GM19043 (cell line): ENCODE measurements around the gene AGPAT2.

Experiments used
- ATAC-seq: cut with Tn5 transposase; IDR thresholded peaks from one replicate; pipeline ENCODE4 v1.9.1; 2021; ENCODE audit warnings: low read depth; ENCODE audit not compliant: unreplicated experiment

The AGPAT2 gene

DNA sequence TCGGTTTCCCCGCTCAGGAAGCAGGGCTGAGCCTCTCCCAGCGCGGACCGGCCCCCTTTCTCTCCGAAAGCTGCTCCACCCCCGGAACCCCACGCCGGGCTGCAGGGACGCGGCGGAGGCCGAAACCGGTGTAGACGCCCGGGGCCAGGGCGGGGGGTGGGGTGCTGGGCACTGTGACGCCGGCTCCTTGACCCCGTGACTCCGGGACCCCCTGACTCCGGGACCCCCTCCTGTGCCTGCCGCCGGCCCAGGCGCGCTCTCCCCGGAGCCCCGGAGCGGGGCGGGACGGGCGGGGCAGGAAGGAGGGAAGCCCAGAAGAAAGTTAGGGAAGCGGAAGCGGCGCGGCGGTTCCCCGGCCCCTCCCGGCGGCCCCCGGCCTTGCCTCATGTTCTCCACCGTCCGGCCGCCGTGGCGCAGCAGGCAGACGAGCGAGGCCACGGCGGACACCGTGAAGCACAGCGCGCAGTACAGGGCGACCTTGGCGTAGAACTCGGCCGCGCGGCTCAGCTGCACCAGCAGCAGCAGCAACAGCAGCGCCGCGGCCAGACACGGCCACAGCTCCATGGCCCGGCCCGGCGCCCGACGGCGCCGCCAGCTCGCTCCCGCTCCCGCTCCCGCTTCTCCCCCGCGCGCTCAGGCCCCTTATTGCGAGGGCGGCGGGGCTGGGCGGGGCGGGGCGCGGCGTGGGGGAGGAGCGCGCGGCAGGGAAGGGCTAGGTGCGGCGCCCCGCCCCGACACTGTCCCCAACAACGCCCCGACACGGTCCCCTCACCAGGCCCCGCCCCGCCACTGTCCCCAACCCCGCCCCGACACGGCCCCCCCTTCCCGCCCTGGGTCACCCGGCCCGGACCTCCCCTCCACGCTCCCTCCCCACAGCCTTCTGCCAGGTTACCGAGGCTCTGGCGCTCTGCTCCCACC lies at the start of gene AGPAT2:
Gene AGPAT2, minus strand, starts transcription at position 664 of the 918 bp plus-strand sequence. Its CDS starts 100 bp downstream, at position 564.
- ATAC-seq, result peak; percentile 56

DNA sequence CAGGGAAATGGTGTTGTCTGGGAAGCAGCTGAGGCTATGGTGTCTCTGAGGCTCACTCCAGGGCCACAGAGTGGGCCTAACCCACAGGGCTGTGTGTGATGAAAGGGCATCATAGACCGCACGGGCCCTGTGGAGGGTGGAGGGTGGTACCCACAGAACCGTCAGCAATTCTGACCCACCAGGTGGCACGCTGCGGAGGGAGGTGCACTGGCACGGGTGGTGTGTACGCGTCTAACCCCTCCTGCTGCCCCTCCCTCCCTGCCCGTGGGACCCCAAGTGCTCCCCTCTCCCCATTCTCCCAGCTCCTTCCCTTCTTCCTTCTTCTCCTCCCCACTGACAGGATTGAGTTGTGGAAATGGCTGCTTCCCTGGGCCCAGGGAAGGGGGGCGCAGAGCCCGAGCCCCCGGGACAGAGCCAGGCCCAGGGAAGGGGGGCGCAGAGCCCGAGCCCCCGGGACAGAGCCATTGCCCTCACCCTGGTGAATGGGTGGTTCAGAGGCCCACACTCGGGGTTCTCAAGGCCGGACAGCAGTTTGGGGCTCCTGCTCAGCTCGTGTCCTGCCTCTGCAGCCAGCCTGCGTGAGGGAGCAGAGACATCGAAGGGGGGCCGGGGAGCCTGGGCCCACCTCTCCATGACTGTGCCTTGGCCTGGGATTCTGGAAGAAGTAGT lies 48.7 kb upstream of the AGPAT2 start:
- no peak for ATAC-seq

DNA sequence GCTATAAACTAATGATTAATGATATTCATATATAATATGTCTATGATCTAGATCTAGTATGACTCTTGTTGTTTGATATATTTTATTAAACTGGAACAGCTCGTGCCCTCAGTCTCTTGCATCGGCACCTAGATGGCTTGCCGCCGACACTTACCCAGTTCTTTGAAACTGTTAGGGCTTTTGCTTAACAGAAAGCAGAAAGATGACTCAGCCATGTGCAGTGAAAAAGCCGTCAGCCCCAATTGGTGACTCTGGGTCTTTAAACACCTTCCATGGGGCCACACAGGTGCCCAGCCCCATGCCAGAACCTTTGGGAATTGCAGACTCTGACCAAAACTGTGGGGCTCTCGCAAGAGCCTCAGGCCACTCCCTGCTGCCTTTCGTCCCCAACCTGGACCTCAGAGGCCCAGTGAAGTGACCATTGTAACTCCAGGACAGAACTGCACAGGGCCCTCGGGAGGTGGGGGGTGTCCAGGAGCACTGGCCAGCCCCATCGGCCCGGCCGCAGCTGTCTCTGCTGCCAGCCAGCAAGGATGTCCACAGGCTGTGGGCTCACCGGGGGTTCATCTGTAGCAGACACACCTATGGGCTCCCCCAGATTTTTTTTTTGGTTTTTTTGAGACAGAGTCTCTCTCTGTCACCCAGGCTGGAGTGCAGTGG lies 47.7 kb upstream of the AGPAT2 start:
- no peak for ATAC-seq

DNA sequence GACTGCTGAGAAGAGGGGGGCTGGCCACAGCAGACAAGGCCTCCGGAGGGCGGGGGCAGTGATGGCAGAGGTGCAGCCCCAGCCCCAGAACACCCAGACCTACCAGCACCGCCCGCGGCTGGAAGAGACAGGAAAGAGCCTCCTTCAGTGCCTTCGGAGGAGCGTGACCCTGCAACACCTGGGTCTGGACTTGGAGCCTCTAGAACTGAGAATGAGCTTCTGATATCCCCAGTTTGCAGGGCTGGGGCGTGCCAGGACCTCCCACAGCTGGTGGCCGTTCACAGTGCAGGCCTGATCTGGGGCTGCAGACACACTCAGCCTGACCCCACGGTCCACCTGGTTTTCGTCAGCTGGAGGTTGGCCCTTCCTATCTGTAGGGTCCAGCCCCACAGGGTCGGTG lies 46.4 kb upstream of the AGPAT2 start:
- no peak for ATAC-seq

DNA sequence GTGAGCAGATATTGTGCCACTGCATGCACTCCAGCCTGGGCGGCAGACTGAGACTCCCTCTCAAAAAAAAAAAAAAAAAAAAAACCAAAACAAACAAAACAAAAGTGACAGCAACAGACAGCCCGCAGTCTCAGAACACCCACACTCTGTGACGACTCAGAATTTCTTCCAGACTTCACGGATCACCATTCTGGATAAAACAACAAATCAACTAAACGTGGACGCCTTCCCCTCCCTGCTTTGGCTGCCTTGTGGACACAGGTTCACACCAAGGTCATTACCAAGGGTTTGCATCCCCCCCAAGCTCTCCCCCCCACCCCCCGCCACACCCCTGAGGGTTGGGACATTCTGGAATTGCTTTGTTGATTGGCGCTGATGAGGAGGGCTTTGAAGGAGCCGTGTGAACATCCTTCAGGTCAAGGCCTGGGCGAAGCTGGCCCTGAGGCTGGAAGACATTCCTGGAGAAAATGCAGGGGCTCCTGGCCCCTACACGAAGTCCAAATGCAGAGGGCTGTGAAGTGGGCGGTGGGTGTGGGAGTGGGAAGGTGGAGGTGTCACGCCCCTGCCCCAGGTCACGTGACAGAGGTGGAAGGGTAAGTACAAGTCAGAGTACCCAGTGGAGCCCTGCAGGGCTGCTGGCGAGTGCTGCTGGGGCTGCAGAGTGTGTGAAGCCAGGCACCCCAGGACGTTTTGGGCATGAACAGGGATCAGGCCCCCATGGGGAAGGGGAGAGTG lies 45.4 kb upstream of the AGPAT2 start:
- no peak for ATAC-seq

DNA sequence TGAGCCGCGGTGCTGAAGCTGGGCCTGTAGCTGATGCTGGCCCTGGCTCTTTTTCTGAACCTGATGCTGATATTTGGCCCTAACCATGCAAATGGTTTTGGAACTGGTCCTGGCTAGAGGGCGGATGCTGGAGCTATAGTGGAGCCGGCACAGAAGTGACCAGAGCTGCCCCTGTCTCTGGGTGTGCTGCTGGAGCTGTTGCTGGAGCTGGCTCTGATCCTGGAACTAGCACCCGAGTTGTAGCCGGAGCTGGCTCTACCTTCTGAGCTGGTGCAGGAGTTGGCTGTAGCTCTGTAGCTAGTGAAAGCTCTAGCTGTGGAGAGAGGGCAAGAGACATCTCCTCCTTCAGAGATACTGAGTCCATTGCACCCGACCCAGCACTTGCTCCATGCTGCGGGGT lies 42.7 kb upstream of the AGPAT2 start:
- no peak for ATAC-seq

DNA sequence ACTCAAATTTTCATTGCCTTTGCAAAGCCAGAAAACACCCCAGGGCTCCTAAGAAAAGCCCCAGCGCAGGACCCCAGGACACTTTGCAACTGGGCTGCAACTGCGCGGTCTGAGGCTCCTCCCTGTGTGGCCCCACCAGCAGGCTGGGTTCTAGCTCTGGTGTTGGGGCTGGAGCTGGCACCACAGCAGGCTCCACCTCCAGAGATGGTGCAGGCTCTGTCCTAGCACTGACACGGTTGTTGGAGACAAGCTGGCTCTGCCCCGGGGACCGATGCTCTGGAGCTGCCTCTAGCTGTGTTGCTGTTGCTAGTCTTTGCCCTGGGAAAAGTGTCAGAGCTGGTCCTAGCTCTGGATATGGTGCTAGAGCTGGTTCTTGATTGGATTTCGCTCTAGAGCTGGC lies 41.9 kb upstream of the AGPAT2 start:
- ATAC-seq, result no peak

DNA sequence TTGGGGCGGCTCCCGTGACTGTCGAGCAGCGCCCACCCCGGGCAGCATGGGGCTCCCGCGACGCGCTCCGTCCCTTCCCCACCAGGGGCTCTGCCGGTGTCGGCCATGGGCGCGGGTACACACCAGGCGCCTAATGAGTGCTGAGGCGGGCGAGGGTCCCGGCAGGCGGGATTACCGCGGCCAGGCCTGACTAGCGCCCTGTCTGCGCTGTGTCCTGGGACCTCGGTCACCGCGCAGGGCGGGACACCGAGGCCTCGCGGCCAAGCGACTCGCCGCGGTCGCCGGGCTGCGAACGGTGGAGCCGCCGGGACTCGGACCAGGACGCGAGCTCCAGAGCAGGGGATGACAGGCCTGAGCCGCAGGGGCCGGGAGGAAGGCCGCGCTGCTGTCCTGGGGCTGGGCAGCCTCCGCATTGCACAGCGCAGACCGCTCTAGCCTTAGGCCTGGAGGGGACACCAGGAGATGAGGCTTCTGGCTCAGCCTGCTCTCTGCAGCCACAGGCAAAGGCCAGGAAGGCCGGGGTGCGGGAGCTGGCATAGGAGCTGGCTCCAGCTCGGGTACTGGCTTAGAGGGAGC lies 41.4 kb upstream of the AGPAT2 start:
- ATAC-seq, result no peak

DNA sequence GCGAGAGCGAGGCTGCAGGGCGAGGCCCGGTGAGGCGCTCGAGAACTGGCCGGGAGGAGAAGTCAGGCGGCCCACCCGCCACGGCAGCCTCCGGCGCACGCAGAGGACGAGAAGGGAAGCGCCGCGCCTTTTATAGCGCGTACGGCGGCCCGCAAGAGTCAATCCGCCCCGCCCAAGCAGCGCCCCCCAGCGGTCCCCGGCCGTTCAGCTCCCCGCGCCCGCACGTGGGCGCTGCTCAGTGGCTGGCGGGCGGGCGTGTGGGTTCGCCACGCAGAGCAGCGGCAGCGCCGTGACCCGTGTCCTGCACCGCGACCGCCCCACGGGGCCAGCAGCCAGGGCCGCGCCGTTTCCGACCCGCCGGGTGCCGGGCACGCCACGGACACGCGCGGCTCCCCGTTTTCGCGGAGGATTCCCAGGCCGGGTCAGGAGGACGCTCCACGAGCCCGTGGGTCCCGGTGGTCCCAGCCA lies 40.9 kb upstream of the AGPAT2 start:
- no peak for ATAC-seq

DNA sequence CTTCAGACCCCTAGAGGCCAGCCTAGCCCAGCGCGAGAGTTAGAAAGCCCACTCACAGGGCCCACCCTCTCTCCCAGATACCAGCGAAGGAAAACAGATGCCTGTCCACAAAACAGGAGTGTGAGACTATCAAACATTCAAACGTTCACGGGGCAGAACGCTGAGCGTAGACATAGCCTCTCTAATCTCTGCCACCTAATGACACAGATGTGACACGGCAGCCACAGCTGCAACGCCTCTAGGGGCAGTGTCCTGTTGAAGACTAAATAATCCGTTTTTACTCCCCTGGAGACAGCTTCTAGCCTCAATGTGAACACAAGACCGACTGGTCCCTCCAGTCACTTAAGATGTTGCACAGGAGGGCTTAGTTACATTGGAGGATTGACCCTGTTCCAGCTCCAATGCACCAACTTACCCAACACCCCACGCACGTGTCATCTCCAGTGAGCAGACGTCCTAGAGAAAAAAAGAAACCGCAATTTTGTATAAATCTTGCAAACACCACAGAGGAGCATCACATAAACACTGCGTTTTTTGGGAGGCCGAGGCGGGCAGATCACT lies 39.5 kb upstream of the AGPAT2 start:
- no peak for ATAC-seq

DNA sequence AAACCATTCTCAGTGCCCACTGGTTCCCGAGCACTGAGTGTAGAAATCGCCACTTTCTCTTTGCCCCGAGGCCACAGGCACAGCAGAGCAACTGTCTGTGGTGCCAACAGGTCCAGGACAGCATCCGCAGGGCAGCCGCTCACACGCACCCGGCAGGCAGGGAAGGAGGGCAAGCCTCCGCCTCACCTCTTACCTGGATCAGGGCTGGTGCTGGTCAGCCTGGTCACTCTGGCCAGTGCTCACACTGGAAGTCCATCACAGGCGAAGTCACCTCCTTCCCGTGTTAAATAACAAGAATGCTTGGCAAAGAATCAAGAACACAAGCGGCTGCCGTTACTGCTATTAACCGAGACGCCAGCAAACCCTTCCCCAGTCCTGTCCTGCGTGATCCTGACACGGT lies 38.9 kb upstream of the AGPAT2 start:
- no peak for ATAC-seq

DNA sequence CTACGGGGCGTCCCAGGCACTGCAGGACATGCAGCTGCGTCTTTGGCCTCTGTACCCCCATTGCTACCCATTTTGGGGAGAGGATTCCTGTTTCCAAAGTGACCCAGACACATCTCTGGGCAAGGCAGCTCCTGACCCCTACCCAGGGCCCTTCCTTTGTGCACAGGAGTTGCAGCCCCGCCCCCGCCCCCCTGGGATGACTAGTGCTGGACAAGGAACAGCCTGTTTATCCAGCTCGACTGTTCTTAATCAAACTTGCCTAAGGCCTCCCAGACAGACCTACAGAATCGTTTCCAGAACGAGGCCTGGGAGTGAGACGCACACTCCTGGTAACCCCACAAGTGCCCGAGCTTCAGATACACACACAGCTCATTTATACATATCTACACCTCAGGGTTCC lies 38.4 kb upstream of the AGPAT2 start:
- no peak for ATAC-seq

DNA sequence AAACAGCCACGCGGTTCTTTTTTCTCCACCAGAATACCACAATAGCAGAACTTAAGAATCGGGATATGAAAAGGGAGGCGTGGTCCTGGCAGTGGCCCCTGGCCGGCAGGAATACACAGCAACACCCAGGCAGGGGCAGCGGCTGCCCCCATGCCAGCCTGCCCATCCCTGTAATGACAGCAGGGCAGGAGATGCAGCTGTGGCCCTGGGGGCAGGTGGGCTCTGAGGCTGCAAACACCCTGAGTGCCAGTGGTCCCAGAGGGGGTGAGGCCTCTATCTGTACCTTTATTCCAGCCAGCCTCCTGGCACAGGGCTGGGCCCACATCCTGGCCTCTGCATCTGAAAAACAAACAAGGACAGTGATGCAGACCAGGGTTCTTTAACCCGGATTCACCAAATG lies 37.5 kb upstream of the AGPAT2 start:
- no peak for ATAC-seq

DNA sequence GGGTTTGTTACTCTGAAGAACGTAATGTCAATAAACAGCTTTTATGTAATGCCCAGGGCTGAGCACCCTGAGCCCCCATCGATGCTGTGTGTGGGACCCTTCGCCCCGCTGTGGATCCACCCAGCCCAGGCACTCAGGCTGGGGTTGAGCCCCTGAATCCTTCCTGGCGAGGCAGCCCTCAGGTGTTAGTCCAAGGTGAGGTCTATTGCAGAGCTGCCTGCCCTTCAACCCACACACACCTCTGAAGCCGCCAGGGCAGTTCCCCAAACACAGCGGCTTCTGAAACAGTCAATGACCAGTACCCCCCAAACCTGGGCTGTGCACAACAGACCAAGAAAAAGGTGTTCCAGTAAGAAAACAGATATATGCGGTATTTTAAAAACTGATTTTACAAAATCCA lies 36.7 kb upstream of the AGPAT2 start:
- ATAC-seq, result no peak

DNA sequence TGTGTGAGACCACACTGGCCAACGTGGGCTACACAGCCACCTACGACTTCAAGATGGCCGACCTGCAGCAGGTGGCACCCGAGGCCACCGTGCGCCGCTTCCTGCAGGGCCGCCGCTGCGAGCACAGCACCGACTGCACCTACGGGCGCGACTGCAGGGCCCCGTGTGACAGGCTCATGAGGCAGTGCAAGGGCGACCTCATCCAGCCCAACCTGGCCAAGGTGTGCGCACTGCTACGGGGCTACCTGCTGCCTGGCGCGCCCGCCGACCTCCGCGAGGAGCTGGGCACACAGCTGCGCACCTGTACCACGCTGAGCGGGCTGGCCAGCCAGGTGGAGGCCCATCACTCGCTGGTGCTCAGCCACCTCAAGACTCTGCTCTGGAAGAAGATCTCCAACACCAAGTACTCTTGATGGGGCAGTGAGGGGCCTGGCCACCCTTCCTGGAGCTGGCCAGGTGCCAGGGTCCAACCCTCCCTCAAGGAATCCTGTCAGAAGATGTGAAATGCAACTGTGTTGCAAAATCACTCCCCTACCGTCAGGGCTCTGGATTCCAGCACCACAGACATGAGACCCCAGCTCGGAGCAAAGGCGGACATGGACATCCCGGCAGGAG lies 36.2 kb upstream of the AGPAT2 start:
- ATAC-seq, result no peak

DNA sequence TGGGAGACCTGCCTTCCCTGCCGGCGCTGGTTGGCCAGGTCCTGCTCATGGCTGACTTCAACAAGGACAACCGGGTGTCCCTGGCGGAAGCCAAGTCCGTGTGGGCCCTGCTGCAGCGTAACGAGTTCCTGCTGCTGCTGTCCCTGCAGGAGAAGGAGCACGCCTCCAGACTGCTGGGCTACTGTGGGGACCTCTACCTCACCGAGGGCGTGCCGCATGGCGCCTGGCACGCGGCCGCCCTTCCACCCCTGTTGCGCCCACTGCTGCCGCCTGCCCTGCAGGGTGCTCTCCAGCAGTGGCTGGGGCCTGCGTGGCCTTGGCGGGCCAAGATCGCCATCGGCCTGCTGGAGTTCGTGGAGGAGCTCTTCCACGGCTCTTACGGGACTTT lies 35.7 kb upstream of the AGPAT2 start:
- no peak for ATAC-seq

DNA sequence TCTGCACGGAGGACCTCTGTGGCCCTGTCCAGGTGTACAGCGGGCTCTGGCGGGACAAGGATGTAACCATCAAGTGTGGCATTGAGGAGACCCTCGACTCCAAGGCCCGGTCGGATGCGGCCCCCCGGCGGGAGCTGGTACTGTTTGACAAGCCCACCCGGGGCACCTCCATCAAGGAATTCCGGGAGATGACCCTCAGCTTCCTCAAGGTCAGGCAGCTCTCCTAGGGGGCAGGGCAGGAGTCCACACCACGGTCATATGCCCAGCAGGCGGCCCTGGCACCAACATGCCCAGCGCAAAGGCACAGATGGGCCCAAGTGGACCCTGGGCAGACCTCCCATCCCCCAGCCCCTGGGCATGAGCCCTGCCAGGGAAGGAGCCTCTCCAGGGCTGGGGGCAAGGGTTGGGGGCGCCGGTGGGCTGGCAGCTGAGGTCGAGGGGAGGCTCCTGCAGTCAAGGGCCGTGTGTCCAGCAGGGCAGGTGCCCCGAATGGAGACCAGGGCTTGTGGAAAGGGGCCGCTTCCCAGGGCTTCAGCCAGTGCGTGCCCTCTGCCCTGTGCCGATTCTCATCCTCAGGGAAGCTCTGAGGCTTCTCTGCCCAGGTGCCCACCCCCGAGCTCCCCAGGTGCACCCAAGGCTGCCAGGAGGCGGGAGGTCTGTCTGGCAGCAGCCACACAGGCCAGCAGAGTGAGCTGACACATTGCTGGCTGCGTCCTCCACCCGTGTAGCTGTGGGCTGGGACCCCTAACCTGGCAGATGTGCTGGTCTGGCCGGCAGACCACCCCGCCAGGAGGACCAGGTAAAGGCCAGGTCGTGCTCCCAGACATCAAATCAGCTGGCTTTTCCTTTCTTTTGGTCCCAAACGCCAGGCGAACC lies 35.1 kb upstream of the AGPAT2 start:
- no peak for ATAC-seq

DNA sequence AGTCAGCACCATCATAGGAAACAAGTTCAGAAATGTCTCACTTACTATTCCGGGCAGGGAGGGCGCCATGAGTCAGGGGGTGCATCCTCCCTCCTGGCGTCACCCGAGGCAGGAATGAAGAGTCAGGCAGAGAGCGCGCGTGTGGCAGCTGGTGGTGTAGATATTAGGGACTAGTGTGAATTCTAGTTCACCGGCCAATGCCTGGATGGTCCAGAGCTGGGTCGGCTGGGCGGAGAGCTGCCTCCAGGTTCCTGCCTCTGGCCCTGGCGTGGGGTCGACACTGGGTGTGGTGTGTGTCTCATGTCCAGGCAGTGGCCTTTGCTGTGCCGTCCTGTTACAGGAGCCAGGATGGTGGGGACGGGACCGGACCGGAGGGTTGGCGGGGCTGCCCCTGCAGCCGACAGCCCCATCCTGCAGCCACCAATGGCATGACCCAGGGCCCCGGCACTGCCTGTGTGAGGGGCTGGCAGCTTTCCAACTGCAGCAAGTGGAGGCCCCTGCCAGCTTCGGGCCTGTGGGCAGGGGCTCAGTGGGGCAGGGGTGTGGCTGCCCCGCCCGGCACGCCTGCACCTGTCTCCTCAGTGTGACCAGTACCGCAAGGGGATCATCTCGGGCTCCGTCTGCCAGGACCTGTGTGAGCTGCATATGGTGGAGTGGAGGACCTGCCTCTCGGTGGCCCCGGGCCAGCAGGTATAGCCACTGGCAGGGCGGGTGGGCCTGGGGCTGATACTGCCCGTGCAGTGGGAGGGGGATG lies 34.3 kb upstream of the AGPAT2 start:
- no peak for ATAC-seq
